CD1c-positive myeloid dendritic cell (primary cell): ENCODE results near the gene TSPAN32.
"Not testable (repeated sequence)": the region's sequence is repeated elsewhere in the genome, so short reads cannot be mapped to it uniquely, and the experiment has no call there.

ENCODE experiments used
- DNase-seq: peaks from one replicate; pipeline ENCODE4 v3.0.0-alpha.2; 2016; ENCODE audit errors: extremely low spot score

Gene TSPAN32

GRCh38 chr11:2333486-2334205 lies 31.8 kb downstream of the TSPAN32 start:
- not testable (repeated sequence) for DNase-seq

DNA sequence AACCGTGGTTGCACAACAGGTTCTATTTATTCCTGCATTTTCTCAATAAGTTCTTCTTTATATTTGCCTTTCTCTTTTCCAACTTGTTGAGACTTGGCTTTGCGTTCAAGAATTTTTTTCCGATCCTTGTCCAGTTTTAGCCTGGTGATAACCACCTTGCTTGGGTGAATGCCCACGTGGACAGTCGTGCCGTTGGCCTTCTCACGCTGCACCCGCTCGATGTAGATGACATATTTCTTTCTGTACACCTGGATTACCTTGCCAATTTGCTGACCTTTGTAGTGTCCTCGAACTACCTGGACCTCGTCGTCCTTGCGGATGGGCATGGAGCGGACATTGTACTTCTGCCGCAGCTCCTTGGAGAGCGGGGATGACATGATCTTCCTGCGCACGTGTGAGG lies 33.5 kb downstream of the TSPAN32 start:
- DNase-seq = not testable (repeated sequence)

DNA sequence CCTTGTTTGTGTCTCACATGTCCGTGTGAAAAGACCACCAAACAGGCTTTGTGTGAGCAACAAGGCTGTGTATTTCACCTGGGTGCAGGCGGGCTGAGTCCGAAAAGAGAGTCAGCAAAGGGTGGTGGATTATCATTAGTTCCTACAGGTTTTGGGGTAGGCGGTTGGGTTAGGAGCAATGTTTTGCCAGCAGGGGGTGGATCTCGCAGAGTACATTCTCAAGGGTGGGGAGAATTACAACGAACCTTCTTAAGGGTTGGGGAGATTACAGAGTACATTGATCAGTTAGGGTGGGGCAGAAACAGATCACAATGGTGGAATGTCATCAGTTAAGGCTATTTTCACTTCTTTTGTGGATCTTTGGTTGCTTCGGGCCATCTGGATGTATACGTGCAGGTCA lies 36.9 kb downstream of the TSPAN32 start:
- DNase-seq = not testable (repeated sequence)

- DNase-seq = no peak
Measured at GRCh38 chr11:2342557-2342956, 40.7 kb downstream of the TSPAN32 start.

- no peak for DNase-seq
Measured at GRCh38 chr11:2342981-2343380, 41.2 kb downstream of the TSPAN32 start.

DNA sequence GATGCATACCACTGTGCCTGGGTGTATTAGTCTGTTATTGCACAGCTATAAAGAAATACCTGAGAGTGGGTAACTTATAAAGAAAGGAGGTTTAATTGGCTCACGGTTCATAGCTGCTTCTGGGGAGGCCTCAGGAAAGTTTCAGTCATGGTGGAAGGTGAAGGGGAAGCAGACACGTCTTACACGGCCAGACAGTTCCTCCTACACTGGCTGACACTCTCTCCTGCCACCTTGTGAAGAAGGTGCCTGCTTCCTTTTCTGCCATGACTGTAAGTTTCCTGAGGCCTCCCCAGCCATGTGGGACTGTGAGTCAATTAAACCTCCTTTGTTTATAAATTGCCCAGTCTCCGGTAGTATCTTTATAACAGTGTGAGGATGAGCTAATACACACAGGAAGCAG lies 41.7 kb downstream of the TSPAN32 start:
- no peak for DNase-seq

DNA sequence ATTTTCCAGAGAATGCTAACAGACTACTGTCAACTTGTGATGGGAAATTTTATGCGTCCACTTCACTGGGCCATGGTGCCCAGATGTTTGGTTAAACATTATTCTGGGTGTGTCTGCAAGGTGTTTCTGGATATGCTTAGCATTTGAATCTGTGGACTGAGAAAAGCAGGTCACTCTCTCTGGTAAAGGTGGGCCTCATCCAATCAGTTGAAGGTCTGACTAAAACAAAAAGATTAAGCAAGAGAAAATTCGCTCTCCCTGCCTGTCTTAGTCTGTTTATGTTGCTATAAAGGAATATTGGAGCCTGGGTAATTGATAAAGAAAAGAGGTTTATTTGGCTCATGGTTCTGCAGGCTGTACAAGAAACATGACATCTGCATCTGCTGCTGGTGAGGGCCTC lies 43.2 kb downstream of the TSPAN32 start:
- DNase-seq = no peak

- DNase-seq = no peak
Measured at GRCh38 chr11:2346014-2346413, 44.2 kb downstream of the TSPAN32 start.

GRCh38 chr11:2346586-2347307 lies 44.9 kb downstream of the TSPAN32 start:
- no peak for DNase-seq

DNA sequence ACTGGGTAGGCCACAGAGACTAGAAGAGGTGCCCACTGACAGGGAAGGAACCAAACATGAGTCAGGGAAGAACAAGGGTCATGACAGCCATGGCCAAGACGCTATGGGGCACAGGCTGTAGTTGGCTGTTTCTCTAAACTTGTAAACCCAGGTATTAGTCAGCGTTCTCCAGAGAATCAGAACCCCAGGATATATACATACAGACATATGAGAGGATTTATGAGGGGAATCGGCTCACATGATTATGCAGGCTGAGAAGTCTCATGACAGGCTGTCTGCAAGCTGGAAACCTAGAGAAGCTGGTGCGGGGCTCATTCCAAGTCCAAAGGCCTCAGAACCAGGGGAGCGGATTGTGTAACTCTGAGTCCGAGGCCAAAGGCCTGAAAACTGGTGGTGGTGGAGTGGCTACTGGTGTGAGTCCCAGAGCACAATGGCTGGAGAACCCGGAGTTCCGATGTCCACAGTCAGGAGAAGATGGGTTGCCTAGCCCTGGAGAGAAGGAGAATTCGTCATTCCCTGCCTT lies 45.6 kb downstream of the TSPAN32 start:
- no peak for DNase-seq

- no peak for DNase-seq
Measured at GRCh38 chr11:2348986-2349385, 47.2 kb downstream of the TSPAN32 start.

GRCh38 chr11:2351701-2352100 lies 49.9 kb downstream of the TSPAN32 start:
- DNase-seq = no peak

- DNase-seq = no peak
Measured at GRCh38 chr11:2352420-2352819, 50.6 kb downstream of the TSPAN32 start.

DNA sequence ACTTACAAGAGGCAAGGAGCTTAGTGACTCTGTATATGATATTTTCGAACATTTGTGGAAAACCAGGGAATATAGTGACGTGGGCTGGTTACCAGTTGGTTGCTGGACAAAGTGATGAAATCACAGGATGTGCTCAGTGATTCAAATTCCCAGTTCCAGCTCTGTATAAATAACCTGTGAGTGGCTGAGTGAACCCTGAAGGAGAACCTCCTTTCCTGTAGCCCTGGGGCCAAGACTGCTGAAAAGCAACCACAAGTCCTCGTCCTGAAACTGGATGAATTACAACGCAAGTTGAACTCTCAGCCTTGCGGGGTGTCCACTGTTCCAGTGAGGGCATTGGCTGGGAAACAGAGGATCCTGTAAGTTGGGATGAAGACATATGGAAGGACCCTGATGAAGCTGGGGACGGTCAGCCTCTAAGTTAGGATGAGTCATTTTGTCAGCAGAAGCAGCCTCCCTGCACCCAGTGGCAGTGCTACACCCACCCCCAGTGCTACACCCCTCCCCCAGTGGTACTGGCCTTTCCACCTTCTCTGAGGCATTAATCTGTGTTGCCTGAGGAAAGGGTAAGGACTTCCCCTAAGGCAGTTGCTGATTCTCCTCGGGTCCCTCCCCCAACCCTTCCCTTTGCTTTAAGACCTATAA lies 53.3 kb downstream of the TSPAN32 start:
- no peak for DNase-seq

DNA sequence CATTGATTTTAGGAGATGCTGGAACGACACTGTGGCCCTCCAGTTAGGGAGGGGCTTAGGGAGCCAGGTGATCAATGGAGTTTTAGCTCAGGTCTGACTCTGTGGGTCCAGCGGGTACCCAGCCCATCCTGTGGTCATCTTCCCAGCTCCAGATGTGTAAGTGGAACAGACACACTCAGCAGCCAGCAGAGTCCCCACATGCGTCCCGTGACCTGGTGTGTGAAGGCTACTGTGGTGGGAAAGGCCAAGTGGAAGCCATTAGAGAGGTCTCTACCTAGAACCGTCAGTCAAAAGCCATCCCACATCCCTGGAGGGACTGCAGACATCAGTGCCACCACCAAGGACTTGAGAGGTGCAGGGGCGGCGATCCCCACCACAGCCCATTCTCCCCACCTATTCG lies 55.4 kb downstream of the TSPAN32 start:
- DNase-seq = no peak

DNA sequence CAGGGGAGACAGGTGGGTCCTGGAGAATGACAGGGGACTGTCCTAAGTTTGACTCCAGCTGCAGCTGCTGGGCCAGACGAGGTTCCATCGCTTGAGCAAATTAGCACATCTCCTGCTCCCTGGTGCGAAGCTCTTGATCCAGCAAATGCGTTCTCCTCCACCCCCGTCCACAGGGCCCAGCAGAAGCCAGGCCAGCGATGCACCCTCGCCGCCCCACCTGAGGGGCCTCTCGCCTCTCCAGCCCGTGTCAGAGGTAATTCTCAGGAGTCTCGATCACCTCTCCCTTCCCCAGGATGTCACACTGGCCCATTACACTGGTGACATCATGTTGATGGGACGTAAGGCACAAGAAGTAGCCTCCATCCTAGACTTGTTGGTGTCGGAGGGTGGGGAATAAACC lies 55.8 kb downstream of the TSPAN32 start:
- DNase-seq = not testable (repeated sequence)

GRCh38 chr11:2358754-2359442 lies 57.1 kb downstream of the TSPAN32 start:
- DNase-seq = no peak

DNA sequence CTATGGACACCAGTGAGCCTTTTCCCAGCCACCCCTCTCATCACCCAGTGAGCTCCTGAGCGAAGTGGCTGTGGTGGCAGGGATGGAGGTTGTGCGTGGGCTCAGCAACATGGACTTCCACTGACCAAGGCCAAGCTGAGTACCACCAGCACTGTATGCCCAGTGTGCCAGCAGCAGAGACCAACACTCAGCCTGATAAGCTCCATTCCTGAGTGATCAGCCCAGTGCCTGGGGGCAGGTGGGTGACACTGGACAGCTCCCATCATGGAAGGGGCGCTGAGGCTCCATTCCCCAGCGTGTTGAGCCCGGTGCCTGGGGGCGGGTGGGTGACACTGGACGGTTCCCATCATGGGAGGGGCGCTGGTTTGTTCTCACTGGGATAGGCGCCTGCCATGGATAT lies 57.7 kb downstream of the TSPAN32 start:
- no peak for DNase-seq

GRCh38 chr11:2360081-2360642 lies 58.3 kb downstream of the TSPAN32 start:
- DNase-seq = no peak

GRCh38 chr11:2361565-2361964 lies 59.8 kb downstream of the TSPAN32 start:
- DNase-seq = no peak

GRCh38 chr11:2362414-2362813 lies 60.6 kb downstream of the TSPAN32 start:
- no peak for DNase-seq

- DNase-seq = no peak
Measured at GRCh38 chr11:2363130-2363529, 61.3 kb downstream of the TSPAN32 start.
